ENCODE measurements around the gene SPATA16.

DNA sequence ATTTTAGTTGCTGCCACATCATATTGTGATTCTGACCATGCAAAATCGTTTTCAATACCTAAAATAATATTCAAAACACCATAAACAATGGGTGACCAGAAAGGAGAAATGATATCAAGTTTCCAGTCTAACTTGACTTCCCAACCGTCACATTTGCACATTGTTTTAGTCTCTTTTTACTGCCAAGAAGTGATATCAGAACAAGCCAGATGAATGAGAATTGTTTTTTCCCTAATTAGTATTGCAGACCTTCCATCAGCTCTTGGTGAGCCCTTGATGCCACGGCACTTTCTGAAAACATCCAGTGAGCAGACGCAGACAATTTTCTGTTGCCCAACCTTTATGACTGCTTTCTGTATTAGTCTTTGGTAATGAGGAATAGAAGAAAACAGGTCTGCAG is 62.5 kb downstream of the SPATA16 start:
- TF ChIP-seq, protein P1, sequence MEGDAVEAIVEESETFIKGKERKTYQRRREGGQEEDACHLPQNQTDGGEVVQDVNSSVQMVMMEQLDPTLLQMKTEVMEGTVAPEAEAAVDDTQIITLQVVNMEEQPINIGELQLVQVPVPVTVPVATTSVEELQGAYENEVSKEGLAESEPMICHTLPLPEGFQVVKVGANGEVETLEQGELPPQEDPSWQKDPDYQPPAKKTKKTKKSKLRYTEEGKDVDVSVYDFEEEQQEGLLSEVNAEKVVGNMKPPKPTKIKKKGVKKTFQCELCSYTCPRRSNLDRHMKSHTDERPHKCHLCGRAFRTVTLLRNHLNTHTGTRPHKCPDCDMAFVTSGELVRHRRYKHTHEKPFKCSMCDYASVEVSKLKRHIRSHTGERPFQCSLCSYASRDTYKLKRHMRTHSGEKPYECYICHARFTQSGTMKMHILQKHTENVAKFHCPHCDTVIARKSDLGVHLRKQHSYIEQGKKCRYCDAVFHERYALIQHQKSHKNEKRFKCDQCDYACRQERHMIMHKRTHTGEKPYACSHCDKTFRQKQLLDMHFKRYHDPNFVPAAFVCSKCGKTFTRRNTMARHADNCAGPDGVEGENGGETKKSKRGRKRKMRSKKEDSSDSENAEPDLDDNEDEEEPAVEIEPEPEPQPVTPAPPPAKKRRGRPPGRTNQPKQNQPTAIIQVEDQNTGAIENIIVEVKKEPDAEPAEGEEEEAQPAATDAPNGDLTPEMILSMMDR (IDR thresholded peaks at IDR 0.05; ENCODE audit: low read length): no peak
- no peak for TF ChIP-seq EZH2phosphoT487 (IDR thresholded peaks at IDR 0.05; ENCODE audit: low read length)
- TF ChIP-seq EZH2 (optimal IDR thresholded peaks at IDR 0.05; ENCODE audit: low read depth, low read length): no peak
